Measurements from ENCODE around the gene CCDC86.
"Not testable (repeated sequence)": the region's sequence is repeated elsewhere in the genome, so short reads cannot be mapped to it uniquely, and the experiment has no call there.

The CCDC86 gene

DNA sequence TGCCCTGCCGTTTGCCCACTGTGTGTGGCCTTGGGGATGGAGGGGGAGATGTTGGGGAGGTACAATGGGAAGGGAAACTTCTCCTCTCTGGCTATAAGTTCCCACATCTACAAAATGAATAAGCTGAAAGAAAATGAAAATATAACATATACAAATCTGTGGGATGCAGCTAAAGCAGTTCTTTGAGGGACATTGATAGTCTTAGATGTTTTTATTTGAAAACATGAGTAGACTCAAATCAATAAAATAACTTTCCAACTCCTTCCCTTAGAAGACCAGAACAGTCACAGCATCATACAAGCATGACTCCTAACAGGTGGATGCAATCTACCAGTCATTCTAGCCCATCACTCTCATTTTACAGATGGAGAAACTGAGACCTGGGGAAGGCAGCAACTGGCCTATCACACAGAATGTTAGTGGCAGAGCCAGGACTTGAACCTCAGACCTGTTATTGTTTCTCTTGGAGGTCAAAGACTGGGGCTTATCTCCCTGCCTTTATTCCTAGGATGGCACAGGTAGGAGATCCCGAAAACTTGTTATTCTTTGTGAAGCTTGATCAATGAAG, 25.2 kb upstream of the CCDC86 start:
- no peak for DNase-seq (ENCODE audit: low read depth)
- no peak overlapping the region for H3K4me3 ChIP-seq (ENCODE audit: low read depth, low read length)
- TF ChIP-seq CTCF (conservative IDR thresholded peaks at IDR 0.05; ENCODE audit: low read depth, low read length), result no peak

GRCh38 chr11:60818057-60818456, 23.9 kb upstream of the CCDC86 start:
- no peak for TF ChIP-seq CTCF (conservative IDR thresholded peaks at IDR 0.05; ENCODE audit: low read depth, low read length)
- no peak for DNase-seq (ENCODE audit: low read depth)
- H3K4me3 ChIP-seq (ENCODE audit: low read depth, low read length), result no peak overlapping the region

DNA sequence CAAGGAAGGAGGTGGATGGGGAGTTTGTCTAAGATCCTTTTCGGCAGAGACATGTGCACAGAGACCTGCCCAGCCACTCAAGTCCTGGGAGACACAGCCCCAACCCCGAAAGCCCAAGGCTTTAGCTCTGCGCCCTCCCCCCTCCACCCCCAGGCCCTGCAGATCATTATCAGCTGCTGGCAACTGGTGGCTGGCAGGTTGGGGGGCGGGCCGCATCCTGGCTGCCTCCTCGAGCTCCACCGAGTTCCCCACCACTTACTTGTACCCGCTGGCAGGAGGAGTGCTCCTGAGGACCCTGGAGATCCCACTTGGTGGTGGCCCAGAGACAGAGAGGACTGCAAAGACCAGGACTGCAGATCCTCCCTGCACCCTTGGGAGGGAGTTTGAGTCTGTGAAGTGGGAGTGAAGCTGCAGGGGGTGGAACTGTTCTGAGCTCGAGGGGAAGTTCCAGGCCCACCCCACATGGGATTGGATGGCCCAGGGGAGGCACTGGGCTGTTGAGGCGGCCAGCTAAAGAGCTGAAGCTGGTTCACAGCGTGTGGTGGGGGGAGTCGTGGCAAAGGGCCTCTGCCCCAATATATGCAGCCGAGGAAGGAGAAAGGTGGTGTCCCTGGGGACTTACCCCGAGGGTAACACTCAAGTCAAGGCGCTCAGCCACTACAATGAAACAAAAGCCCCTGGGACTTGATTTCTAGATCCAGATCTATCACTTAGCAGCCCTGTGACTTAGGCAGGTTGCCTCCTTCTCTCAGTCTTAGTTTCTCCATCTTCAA, 19.9 kb upstream of the CCDC86 start:
- no peak overlapping the region for H3K4me3 ChIP-seq (ENCODE audit: low read depth, low read length)
- no peak for TF ChIP-seq CTCF (conservative IDR thresholded peaks at IDR 0.05; ENCODE audit: low read depth, low read length)
- DNase-seq (ENCODE audit: low read depth), result no peak

DNA sequence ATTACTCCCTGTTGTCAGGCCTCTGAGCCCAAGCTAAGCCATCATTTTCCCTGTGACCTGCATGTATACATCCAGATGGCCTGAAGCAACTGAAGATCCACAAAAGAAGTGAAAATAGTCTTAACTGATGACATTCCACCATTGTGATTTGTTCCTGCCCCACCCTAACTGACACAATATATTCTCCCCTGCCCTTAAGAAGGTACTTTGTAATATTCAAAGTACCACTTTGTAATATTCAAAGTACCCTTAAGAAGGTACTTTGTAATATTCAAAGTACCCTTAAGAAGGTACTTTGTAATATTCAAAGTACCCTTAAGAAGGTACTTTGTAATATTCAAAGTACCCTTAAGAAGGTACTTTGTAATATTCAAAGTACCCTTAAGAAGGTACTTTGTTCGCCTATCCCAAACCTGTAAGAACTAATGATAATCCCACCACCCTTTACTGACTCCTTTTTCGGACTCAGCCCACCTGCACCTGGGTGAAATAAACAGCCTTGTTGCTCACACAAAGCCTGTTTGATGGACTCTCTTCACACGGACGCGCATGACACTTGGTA, 18.1 kb upstream of the CCDC86 start:
- not testable (repeated sequence) for DNase-seq (ENCODE audit: low read depth); H3K4me3 ChIP-seq (ENCODE audit: low read depth, low read length)

GRCh38 chr11:60825118-60825517, 16.8 kb upstream of the CCDC86 start:
- no peak for DNase-seq (ENCODE audit: low read depth)
- H3K4me3 ChIP-seq (ENCODE audit: low read depth, low read length), result no peak overlapping the region
- no peak for TF ChIP-seq CTCF (conservative IDR thresholded peaks at IDR 0.05; ENCODE audit: low read depth, low read length)

DNA sequence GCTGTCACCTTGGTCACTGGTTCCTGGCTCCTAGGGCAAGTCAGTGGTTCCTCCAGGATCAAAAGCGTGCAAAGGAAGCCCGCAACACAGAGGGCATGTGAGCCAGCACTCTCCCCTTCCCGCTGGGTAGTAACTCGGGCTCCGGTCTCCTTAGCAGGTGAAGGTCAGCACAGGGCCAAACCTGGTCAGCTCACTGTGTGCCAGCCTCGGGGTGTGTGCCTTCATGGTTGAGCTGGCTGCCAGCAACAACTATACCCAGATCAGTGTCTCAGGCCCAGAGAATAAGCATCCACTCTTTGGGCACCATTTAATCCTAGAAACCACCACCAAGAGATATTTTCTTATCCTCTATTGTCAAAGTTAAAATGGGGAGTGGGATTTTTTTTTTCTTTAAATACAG, 16.1 kb upstream of the CCDC86 start:
- H3K4me3 ChIP-seq (ENCODE audit: low read depth, low read length), result no peak overlapping the region
- DNase-seq (ENCODE audit: low read depth), result no peak
- no peak for TF ChIP-seq CTCF (conservative IDR thresholded peaks at IDR 0.05; ENCODE audit: low read depth, low read length)

GRCh38 chr11:60830478-60831142, 11.3 kb upstream of the CCDC86 start:
- no peak overlapping the region for H3K4me3 ChIP-seq (ENCODE audit: low read depth, low read length)
- no peak for TF ChIP-seq CTCF (conservative IDR thresholded peaks at IDR 0.05; ENCODE audit: low read depth, low read length)
- no peak for DNase-seq (ENCODE audit: low read depth)

Data from choroid plexus epithelial cell (primary cell).